ENCODE data around the gene DUSP21.

- TF ChIP-seq, protein P1, sequence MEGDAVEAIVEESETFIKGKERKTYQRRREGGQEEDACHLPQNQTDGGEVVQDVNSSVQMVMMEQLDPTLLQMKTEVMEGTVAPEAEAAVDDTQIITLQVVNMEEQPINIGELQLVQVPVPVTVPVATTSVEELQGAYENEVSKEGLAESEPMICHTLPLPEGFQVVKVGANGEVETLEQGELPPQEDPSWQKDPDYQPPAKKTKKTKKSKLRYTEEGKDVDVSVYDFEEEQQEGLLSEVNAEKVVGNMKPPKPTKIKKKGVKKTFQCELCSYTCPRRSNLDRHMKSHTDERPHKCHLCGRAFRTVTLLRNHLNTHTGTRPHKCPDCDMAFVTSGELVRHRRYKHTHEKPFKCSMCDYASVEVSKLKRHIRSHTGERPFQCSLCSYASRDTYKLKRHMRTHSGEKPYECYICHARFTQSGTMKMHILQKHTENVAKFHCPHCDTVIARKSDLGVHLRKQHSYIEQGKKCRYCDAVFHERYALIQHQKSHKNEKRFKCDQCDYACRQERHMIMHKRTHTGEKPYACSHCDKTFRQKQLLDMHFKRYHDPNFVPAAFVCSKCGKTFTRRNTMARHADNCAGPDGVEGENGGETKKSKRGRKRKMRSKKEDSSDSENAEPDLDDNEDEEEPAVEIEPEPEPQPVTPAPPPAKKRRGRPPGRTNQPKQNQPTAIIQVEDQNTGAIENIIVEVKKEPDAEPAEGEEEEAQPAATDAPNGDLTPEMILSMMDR (IDR thresholded peaks at IDR 0.05) = no peak
- TF ChIP-seq POLR2A (IDR thresholded peaks at IDR 0.05) = no peak
Observed at GRCh38 chrX:44875185-44875489, 31.3 kb downstream of the DUSP21 start.
